OCI-LY1 (cell line): ENCODE results near the gene SRRM5.

Experiments used
- CTCF ChIP-seq: fragments of 200-600 bp; sonication (generic), shearing (Covaris generic); IDR thresholded peaks from 2 replicates; pipeline ENCODE4 v1.5.1; 2017; ENCODE audit warnings: mild to moderate bottlenecking, antibody characterized with exemption, low read length, moderate library complexity, mixed read lengths
- EZH2 ChIP-seq: fragments of 200-600 bp; sonication (generic), shearing (Covaris generic); IDR thresholded peaks from 2 replicates; pipeline ENCODE4 v1.8.0; 2017; ENCODE audit warnings: borderline replicate concordance, mixed run types, mild to moderate bottlenecking, antibody characterized with exemption, low read length, moderate library complexity, mixed read lengths

DNA sequence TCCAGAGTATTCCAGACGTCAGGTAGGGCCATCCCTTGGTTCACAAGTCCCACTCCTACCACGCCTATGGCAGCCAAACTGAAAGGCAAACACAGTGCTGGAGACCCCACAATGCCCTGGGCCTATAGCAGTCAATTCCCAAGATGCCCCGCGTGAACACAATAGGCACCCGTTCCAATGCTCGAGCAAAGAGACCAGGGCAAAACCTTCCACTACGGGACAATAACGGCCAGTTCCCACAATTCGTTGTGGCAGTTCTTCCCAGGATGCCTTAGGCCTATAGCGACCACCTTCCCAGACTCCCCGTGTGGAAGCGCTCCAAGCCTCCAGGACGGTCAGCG, 7.0 kb downstream of the SRRM5 start:
- no peak for TF ChIP-seq CTCF
- TF ChIP-seq EZH2 = no peak
